ENCODE results near the gene PDE2A. TPM values are rescaled to one million over a fixed set of nuclear protein-coding genes. Genes with fewer than 3 reads are reported as not detected.

Gene PDE2A
- 10 to 100 TPM in 2 of 4 donors, 1 to 10 TPM in 2; 6.0 to 20.1 (median 10.1) TPM for total RNA-seq
- 10 to 100 TPM in 1 of 3 donors, 1 to 10 TPM in 2; 6.9 to 16.6 (median 7.6) TPM for polyA plus RNA-seq
- long read RNA-seq, donor 1, full-length matches to known transcripts = 2 of 3 reads
- long read RNA-seq, donor 1, partial matches to known transcripts = 0 of 3 reads
- long read RNA-seq, donor 1, other reads (novel, unspliced or antisense) = 1 of 3 reads
- long read RNA-seq, donor 2, full-length matches to known transcripts = 7 of 18 reads
- long read RNA-seq, donor 2, partial matches to known transcripts = 7 of 18 reads
- long read RNA-seq, donor 2, other reads (novel, unspliced or antisense) = 4 of 18 reads

GRCh38 chr11:72673943-72674828 is at the start of gene PDE2A:
Gene PDE2A, minus strand, starts transcription at chr11:72674422. Its CDS starts 215 bp downstream, at chr11:72674207.
- 4 to 10% (median 6%) methylated on average over 15 to 21 of the region's 21 CpGs for WGBS, 3 donors
- H3K4me1 ChIP-seq = no peaks in the 10 kb centered on the region
- no peak for DNase-seq

DNA sequence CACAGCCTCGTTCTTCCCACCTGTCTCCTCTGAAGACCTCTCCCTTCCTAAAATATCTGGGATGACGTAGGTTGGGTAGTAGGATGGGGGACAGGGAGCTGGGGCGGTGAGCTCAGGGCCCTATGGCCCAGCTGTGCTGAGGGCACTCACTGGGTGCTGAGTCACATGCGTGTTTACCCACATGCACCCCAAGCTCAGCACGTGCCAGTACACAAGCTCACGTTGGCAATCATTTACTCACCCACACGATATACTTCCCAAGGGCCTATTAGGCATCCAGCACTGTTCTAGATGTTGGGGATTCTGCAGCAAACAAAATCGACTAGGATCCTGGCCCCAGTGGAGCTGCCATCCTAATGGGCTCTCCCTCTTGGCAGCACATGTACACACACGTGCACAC is 49.3 kb upstream of the PDE2A start:
- no peaks in the 10 kb centered on the region for H3K9me3 ChIP-seq
- WGBS, 3 donors = 80 to 83% (median 80%) methylated on average over 9 of the region's 9 CpGs
- peak in 1 of 2 donors; percentile 19 for DNase-seq
- H3K4me3 ChIP-seq = no peak overlapping the region
- H3K36me3 ChIP-seq (ENCODE audit: insufficient read depth in 1 of 2, low read depth in 1 of 2) = no peaks in the 10 kb centered on the region
- intact Hi-C loops (cut with DNase I) = loop anchor here (5.0 kb wide), 2 partner anchors 94 to 454 kb away; no protein-coding TSS in a partner anchor
- H3K4me1 ChIP-seq = peaks cover 37% of the 10 kb centered on the region
- no peaks in the 10 kb centered on the region for H3K27me3 ChIP-seq (ENCODE audit: insufficient read depth in 3 of 3, low read length in 2 of 3)
- TF ChIP-seq CTCF (IDR thresholded peaks at IDR 0.05) = no peak
- no peak overlapping the region for H3K27ac ChIP-seq
- ATAC-seq = no peak

More at GRCh38 chr11:72673943-72674828, at the start of gene PDE2A:
- Histone ChIP-seq H3K9me3 (no peaks in the 10 kb centered on the region), H3K27me3 (ENCODE audit: insufficient read depth in 3 of 3, low read length in 2 of 3) (peaks cover 0 to 73% (median 26%) of the 10 kb centered on the region in 3 donors), H3K36me3 (ENCODE audit: insufficient read depth in 1 of 2, low read depth in 1 of 2) (no peaks in the 10 kb centered on the region), H3K27ac (no peak within 1 kb of the TSS), H3K4me3 (no peak within 1 kb of the TSS)
- ATAC-seq = no peak
- intact Hi-C loops (cut with DNase I) = no loop called here
- TF ChIP-seq CTCF (IDR thresholded peaks at IDR 0.05) = no peak

DNA sequence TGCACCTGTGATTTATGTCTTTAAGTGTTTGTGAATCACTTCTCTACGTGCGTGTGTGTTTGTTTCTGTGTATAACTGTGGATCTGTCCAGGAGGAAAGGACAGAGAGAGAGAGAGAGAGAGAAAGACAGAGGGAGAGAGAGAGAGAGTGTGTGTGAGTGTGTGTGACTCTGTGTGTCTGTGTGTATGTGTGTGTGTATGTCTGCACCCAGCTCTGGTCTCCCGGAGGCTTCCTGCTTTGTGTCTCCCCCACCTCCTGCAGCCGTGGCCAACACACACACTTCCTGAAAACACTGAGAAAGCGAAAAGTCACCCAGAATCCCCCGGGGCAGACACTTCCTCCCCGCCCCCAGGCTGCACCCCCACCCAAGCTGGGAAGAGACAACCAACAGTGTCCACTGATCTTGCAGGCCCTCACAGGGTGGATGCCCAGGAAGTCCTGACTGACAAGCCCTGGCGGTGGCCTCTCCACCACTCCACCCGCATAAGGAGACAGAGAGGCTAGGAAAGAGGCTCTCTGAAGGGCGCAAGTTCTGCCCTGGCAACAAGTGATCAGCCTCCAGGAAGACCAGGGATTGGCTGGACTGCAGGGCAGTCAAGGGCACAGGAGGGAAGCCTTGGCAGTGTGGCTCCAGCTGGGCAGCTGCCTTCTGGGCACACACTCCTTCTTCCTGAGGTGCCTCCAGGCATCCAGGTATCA is 48.0 kb upstream of the PDE2A start:
- ATAC-seq = peak; percentile 82 to 88 (median 86)
- peaks cover 46% of the 10 kb centered on the region for H3K4me1 ChIP-seq
- intact Hi-C loops (cut with DNase I) = loop anchor here (5.0 kb wide), 2 partner anchors 95 to 455 kb away; no protein-coding TSS in a partner anchor

More for the DNA sequence above, 48.0 kb upstream of the PDE2A start:
- Histone ChIP-seq H3K9me3 (no peaks in the 10 kb centered on the region), H3K36me3 (ENCODE audit: insufficient read depth in 1 of 2, low read depth in 1 of 2) (no peaks in the 10 kb centered on the region), H3K4me3 (peak overlapping the region; percentile 76), H3K27ac (peak overlapping the region; percentile 89), H3K27me3 (ENCODE audit: insufficient read depth in 3 of 3, low read length in 2 of 3) (no peaks in the 10 kb centered on the region)
- peak; percentile 85 to 92 for DNase-seq
- 1% methylated on average over 9 to 10 of the region's 10 CpGs for WGBS, 3 donors
- no peak for TF ChIP-seq CTCF (IDR thresholded peaks at IDR 0.05)

All from psoas muscle (tissue), 8 donors.